Body of pancreas (tissue), 4 donors: ENCODE data around the gene GNB1L. TPM values are rescaled to one million over a fixed set of nuclear protein-coding genes. Genes with fewer than 3 reads are reported as not detected.

ENCODE experiments used
- ATAC-seq: fragments of 150-250 bp; one replicate; pipeline ENCODE4 v1.9.1; 2016
- DNase-seq, 4 donors: peaks; one replicate each; pipeline ENCODE4 v3.0.0-alpha.2; 2019
- H3K27ac ChIP-seq, 4 donors: fragments of 200-600 bp; sonication (generic); 1 replicate in 3 of 4; 2 replicates in 1 of 4; pipeline versions ENCODE4 v1.5.1 to v1.6.1; 2016 to 2019; ENCODE audit warnings: mild to moderate bottlenecking in 1 of 4, mixed read lengths in 1 of 4, moderate library complexity in 1 of 4
- H3K27me3 ChIP-seq, 2 donors: fragments of 200-600 bp; sonication (generic); one replicate each; pipeline ENCODE4 v1.6.0; 2016; ENCODE audit warnings: mild to moderate bottlenecking in 1 of 2
- H3K36me3 ChIP-seq, 2 donors: fragments of 200-600 bp; sonication (generic); replicated peaks in 1 of 2; 2 replicates each; pipeline ENCODE4 v1.5.1; 2016; ENCODE audit warnings: low read depth in 2 of 2; ENCODE audit not compliant: insufficient read depth in 1 of 2
- H3K4me1 ChIP-seq: fragments of 200-600 bp; sonication (generic); one replicate; pipeline ENCODE4 v1.6.0; 2016
- H3K4me3 ChIP-seq, 2 donors: fragments of 200-600 bp; sonication (generic); 1 replicate in 1 of 2; 2 replicates in 1 of 2; pipeline ENCODE4 v1.5.1; 2016 to 2019
- H3K9me3 ChIP-seq, 3 donors: fragments of 200-600 bp; sonication (generic); 1 replicate in 2 of 3; 2 replicates in 1 of 3; pipeline ENCODE4 v1.5.1; 2016
- CTCF ChIP-seq, 7 experiments: fragments of 450-650 bp in 4 of 7; fragments of 200-600 bp in 3 of 7; sonication (generic) in 3 of 7; IDR thresholded peaks; one replicate each; pipeline ENCODE4 v1.5.1; 2016 to 2019; ENCODE audit warnings: antibody characterized with exemption in 7 of 7
- POLR2A ChIP-seq, 3 donors: fragments of 450-650 bp; IDR thresholded peaks; one replicate each; pipeline ENCODE4 v1.6.1; 2016; ENCODE audit warnings: antibody characterized with exemption in 3 of 3, mild to moderate bottlenecking in 2 of 3
- WGBS, 2 donors: methylation state at CpG; one replicate each; pipeline ENCODE4 v1.1.5; 2017; 5-methylcytosine and 5-hydroxymethylcytosine counted together
- intact Hi-C: fragments of 100-400 bp; cut with DNase I; formaldehyde crosslinking; loops from one replicate; pipeline ENCODE4 v1.15.1; 2023
- total RNA-seq, 2 donors: library from RNA; depleted of rRNA; stranded (reverse); fragments of >200 nt; gene quantifications; one replicate each; pipeline ENCODE4 v1.1.0, GENCODE V29; 2016

GNB1L gene
- total RNA-seq, 2 donors from 2014 or later = 1.3 to 3.3 TPM

GRCh38 chr22:19738664-19739447, 115.8 kb downstream of the GNB1L start:
- H3K36me3 ChIP-seq = no peaks in the 10 kb centered on the region
- TF ChIP-seq CTCF (IDR thresholded peaks at IDR 0.05) (no peak), POLR2A (IDR thresholded peaks at IDR 0.05) (no peak)
- intact Hi-C loops = no loop called here
- H3K4me3 ChIP-seq = no peak overlapping the region
- ATAC-seq (no peak), DNase-seq (no peak)
- no peaks in the 10 kb centered on the region for H3K4me1 ChIP-seq
- H3K27me3 ChIP-seq = no peaks in the 10 kb centered on the region
- H3K9me3 ChIP-seq = no peaks in the 10 kb centered on the region
- no peak overlapping the region for H3K27ac ChIP-seq
- 56 to 69% methylated on average over 8 to 29 of the region's 31 CpGs for WGBS, 2 donors

- 74 to 92% methylated on average over 9 to 16 of the region's 17 CpGs for WGBS, 2 donors
- ATAC-seq = no peak
- Histone ChIP-seq H3K9me3 (no peaks in the 10 kb centered on the region), H3K27me3 (no peaks in the 10 kb centered on the region), H3K4me3 (no peak overlapping the region), H3K4me1 (no peaks in the 10 kb centered on the region), H3K36me3 (no peaks in the 10 kb centered on the region), H3K27ac (no peak overlapping the region)
- no peak for DNase-seq
- intact Hi-C loops = no loop called here
- TF ChIP-seq CTCF (IDR thresholded peaks at IDR 0.05) (no peak), POLR2A (IDR thresholded peaks at IDR 0.05) (no peak)
Measured at GRCh38 chr22:19737846-19738663, 116.6 kb downstream of the GNB1L start.

- intact Hi-C loops = no loop called here
- 67 to 78% methylated on average over 18 to 21 of the region's 21 CpGs for WGBS, 2 donors
- H3K4me3 ChIP-seq = no peak overlapping the region
- H3K27me3 ChIP-seq = no peaks in the 10 kb centered on the region
- DNase-seq = no peak
- no peak for ATAC-seq
- H3K9me3 ChIP-seq = no peaks in the 10 kb centered on the region
- no peaks in the 10 kb centered on the region for H3K36me3 ChIP-seq
- no peak overlapping the region for H3K27ac ChIP-seq
- H3K4me1 ChIP-seq = peaks cover 3% of the 10 kb centered on the region
- no peak for TF ChIP-seq POLR2A (IDR thresholded peaks at IDR 0.05)
- TF ChIP-seq CTCF (IDR thresholded peaks at IDR 0.05) = no peak
Measured at GRCh38 chr22:19735665-19736510, 118.8 kb downstream of the GNB1L start.

- DNase-seq = no peak
- H3K27ac ChIP-seq = no peak overlapping the region
- no peak overlapping the region for H3K4me3 ChIP-seq
- H3K27me3 ChIP-seq = no peaks in the 10 kb centered on the region
- intact Hi-C loops = no loop called here
- H3K36me3 ChIP-seq = no peaks in the 10 kb centered on the region
- no peak for ATAC-seq
- no peaks in the 10 kb centered on the region for H3K9me3 ChIP-seq
- peaks cover 11% of the 10 kb centered on the region for H3K4me1 ChIP-seq
- TF ChIP-seq CTCF (IDR thresholded peaks at IDR 0.05) = no peak
- no peak for TF ChIP-seq POLR2A (IDR thresholded peaks at IDR 0.05)
- WGBS, 2 donors = 45 to 74% methylated on average over 2 to 5 of the region's 5 CpGs
Measured at GRCh38 chr22:19734837-19735382, 119.8 kb downstream of the GNB1L start.
